GM21528 (cell line): Measurements from ENCODE around the gene TCL1A.
"Not testable (repeated sequence)": the region's sequence is repeated elsewhere in the genome, so short reads cannot be mapped to it uniquely, and the experiment has no call there.

ENCODE experiments used
- ATAC-seq: cut with Tn5 transposase; IDR thresholded peaks from one replicate; pipeline ENCODE4 v1.9.1; 2021; ENCODE audit warnings: mild to moderate bottlenecking, moderate library complexity; ENCODE audit not compliant: unreplicated experiment, low FRiP score

Gene TCL1A, protein sequence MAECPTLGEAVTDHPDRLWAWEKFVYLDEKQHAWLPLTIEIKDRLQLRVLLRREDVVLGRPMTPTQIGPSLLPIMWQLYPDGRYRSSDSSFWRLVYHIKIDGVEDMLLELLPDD

DNA sequence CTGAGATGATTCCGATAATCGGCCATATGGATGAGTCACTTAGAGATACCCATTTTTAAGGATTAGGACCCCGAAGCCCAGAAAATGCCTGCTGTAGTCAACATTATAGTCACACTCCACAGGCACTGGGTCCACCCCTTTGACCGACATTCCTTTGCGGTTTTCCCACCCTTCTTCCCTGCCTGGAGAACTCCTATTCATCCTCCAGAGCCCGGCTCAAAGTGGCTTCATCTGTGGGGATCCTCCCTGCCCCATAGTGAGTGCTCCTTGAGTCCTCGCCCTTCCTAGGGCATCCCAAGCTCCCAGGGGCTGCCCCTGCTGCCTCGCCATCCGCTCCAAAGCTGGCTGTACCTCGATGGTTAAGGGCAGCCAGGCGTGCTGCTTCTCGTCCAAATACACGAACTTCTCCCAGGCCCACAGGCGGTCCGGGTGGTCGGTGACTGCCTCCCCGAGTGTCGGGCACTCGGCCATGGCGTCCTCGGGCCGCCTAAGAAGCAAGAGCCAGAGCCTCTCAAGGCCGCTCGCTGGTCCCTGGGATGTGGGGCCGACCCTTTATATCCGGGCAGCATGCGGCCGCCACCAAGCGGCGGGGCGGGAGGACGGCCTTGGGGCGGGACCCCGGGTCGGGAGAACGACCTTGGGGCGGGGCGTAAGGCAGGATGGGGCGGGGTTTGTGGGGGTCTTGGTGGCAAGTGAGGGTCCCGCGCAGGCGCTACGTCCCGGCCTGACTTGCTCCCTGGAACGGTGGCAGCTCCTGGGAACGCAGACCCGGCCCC lies at the start of gene TCL1A:
TCL1A (minus strand) TSS at position 530 of the 776 bp plus-strand sequence; CDS start at position 471, 59 bp downstream.
- peak; percentile 78 for ATAC-seq

DNA sequence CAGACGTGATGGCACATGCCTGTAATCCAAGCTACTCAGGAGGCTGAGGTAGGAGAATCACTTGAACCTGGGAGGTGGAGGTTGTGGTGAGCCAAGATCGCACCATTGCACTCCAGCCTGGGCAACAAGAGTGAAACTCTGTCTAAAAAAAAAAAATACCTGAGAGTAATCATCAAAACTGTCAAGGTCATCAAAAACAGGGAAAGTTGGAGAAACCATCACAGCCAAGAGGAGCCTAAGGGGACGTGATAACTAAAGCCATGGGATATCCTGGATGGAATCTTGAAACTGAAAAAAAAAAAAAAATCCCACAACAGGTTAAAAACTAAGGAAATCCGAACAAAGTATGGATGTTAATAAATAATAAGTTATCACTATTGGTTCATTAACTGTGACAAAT lies 49.1 kb upstream of the TCL1A start:
- not testable (repeated sequence) for ATAC-seq

DNA sequence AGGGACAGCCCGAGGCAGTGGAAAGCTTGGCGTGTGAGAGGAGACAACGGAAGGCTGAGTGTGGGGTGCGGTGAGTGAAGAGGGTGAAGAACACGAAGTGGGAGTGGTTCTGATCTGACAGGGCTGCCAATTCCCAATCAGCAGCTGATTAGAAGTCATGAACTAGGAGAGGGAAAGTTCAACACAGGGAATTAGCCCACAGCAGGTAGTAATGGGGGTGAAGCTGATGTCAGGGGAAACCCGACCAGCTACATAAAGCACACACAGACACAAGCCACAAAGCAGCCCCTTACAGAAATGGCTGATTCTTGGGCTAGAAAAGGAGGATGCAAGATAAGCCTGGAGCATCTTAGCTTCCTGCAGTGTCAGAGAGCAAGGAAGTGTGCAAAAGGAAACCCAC lies 47.5 kb upstream of the TCL1A start:
- no peak for ATAC-seq

DNA sequence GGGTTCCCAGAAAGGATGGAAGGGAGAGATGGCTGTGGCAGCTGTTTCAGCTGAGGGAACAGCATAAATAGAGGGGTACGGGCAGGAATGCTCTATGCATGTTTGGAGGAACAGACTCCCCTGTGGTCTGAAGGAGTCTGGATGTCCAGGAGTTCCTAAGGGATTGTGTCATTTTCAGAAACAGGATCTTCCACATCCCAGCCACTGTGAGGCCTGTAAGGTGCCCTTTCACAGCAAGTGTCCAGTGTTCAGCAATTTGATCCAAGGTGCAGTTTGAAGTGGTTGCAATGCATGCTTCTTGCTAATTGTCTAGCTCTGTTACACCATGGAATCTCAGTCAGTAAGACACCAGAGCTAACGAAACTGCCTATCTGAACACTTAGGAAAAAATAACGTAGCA lies 46.7 kb upstream of the TCL1A start:
- ATAC-seq: no peak

DNA sequence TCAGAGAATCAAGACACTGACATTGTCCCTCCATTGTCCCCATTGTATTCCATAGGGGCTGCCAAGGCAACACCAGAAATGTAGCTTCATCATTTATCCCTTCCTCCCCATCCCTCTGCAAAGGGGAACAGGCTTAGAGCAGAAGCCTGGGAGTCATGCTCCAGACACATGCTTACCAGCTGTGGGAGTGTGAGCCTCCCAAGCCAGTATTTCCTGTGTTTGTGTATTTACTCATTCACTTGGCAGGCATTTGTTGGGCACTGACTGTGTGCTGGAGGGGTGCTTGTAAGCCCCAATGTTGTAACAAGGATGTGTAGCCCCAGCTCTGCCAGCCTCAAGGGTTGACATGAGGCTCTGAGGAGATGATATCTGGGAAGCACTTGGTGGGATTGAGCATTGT lies 46.0 kb upstream of the TCL1A start:
- ATAC-seq: no peak

DNA sequence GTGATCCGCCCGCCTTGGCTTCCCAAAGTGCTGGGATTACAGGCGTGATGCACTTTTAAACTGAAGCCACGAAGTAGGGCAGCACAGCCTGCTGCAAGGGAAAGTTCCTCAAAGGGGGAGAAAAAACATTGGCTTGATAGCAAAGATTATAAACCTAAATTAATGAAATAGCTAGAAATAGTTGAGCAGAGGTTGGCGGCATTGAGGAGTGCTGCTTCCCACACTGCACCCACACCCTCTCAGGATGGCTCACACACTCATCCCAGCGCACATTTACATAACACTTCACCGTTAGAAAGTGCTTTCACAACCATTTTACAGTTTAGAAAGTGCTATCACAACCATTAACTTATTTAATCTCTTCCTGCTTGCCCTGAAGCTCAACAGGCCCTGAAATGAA lies 44.4 kb upstream of the TCL1A start:
- no peak for ATAC-seq

DNA sequence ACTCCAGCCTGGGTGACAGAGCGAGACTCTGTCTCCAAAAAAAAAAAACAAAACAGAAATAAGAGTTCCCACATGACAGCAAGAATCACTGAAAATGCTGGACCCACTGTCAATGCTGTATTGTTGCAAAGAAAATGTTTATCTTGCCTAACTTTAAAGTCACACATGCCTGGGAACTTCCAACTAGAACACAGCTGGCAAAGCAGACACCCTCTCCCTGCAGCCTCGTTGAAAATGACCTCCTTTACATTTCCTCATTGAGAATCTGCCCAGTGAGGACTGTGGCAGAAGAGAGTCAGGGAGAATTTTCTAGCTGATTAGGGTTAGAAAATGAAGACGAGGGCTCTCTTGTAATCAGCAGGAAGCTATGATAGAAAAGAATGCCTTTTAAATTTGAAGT lies 42.8 kb upstream of the TCL1A start:
- no peak for ATAC-seq

DNA sequence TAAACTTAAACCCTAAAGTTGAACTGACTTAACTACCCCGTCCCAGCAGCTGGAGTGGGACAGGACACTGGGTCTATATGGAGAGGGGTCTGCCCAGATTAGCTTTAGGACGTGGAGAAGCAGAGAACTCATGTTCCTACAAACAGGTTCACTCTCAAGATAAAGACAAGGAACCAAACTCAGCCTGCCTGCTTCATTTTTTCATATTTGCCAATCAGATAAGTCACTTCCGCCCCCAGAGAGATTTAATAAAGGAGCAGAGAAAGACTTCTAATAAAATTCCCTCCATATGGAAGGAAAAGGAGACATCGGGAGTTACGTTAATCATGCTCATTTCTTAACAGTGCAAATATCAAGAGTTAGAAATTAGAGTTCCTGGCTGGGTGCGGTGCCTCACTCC lies 42.2 kb upstream of the TCL1A start:
- no peak for ATAC-seq

DNA sequence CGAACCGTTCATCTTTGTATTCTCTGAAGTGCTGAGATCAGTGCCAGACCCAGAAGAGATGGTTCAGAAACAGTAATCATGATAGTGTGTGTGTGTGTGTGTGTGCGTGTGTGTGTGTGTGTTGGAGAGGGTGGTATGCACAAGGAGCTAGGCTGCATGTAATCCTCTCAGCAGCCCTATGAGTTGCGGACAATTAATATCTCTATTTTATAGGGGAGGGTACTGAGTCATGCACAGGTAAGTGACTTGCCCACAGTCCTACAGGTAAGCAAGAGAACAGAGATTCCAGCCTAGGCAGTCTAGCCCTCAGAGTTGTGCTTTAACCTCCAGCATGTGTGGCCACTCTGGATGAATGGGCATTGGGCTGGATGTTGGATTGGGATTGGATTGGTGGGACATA lies 27.9 kb upstream of the TCL1A start:
- ATAC-seq: no peak

DNA sequence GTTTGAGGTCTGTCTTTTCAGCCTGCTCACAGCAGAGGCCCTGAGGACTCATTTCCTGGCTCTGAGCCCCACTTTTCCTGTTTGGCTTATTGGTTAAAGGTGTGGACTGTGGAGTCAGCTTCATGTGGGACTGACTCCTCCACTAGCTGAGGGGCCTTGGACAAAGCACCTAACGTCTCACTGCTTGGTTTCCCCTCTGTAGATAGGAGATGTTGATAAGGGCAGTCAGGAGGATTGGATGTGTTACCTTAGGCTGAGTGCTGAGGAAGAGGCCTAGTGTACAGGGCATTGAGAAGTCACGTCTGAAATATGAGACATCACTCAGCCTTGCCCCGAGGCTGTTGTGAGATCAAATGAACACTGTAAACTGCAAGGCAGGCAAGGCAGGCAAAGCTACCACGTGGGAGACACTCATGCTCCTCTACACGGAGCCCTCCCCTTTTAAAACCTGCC lies 27.1 kb upstream of the TCL1A start:
- ATAC-seq: no peak

DNA sequence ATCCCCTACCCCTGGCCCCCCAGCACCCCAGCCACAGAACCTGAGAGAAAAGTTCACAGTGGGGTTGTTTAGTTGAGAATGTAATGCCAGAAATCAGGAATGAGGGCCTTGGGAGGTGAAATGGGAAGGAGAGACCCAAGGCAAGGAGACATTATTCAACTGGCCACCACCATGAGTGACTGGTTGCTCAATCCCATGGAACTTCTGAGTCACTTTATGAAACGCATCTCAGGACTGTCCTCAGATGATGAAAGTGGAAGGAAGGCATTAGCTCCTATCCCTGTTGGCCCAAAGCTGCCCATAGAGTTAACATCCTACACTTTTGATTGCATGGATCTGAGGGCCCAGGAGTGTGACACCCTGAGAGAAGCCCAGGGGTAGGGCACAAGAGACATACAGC lies 25.4 kb upstream of the TCL1A start:
- ATAC-seq: no peak

DNA sequence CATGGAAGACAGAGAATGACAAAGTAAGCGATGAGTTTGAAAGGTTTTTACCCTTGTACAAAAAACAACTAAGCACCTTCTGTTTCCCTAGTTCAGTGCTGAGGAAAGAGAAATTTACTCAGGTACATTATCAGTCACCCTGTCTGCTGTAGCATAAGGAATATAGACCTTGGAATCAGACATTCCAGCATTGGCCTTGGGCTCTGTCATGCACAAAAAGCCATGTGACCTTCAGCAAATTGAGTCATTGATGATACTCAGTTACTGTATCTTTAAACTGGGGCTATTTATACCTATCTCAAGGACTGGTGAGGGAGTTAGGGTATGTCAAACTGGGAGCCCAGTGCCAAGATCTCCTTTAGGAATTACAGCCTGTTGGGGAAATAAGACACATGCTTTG lies 19.3 kb upstream of the TCL1A start:
- ATAC-seq: no peak

DNA sequence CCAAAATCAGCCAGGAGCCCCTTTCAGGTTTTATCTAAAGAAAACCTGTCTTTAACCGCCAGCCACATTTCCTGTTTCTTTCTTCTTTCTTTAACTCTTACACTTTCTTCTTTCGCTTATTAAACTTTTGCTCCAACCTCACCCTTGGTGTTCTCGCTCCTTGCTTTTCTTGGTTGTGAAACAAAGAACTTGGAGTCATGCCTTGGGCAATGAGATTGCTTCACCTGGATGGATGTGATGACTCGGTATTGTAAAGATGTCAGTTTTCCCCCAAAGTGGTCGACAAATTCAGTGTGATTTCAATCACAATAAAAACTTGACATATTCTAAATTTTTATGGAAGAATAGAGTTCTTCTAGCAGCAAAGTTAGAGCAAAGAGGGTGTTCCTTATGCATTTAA lies 16.2 kb upstream of the TCL1A start:
- ATAC-seq: no peak

DNA sequence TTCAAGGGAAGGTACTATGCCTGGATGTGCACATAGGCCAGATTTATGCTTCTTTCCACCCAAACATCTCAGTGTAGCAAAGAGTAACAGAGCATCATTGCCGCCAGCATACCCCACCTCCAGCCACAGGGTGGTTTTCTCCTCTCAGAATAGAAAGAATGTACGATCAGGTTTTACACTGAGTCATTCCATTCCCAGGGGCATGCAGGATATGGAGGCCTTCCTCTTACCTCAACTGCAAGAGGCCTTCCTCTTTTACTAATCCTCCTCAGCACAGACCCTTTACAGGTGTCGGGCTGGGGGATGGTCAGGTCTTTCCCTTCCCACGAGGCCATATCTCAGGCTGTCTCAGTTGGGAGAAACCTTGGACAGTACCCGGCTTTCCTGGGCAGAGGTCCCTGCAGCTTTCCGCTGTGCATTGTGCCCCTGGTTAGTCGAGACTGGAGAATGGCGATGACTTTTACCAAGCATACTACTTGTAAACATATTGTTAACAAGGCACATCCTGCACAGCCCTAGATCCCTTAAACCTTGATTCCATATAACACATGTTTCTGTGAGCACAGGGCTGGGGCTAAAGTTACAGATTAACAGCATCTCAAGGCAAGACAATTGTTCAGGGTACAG lies 15.6 kb upstream of the TCL1A start:
- ATAC-seq: not testable (repeated sequence)

DNA sequence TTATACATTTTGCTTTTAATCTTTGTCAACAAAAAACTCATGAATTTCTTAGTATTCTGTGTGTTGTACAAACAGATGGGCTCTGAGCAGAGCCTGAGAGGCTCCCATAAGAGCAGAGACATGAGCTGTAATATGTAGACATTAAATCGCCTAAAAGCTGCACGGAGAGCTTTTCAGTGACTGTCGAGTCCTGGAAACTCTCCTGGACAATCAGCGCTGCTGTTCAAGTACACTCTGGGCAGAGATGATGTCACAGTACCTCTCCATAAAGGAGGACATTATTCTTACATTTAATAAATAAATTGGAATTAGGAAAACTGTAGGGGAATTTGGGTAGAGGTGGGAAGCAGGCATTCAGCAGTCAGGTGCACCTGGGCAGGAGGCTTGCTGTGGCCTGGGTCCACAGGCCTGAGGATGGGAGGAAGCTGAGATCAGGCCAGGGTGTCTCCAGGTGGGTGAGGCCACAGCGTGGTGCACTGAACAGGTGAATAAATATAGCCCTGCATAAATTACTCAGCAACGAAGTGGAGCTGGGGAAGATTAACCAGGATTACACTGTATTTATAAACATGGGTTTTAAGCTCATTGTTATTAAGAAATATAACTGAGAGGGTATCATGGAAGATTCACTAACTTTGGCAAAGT lies 13.3 kb upstream of the TCL1A start:
- ATAC-seq: no peak

DNA sequence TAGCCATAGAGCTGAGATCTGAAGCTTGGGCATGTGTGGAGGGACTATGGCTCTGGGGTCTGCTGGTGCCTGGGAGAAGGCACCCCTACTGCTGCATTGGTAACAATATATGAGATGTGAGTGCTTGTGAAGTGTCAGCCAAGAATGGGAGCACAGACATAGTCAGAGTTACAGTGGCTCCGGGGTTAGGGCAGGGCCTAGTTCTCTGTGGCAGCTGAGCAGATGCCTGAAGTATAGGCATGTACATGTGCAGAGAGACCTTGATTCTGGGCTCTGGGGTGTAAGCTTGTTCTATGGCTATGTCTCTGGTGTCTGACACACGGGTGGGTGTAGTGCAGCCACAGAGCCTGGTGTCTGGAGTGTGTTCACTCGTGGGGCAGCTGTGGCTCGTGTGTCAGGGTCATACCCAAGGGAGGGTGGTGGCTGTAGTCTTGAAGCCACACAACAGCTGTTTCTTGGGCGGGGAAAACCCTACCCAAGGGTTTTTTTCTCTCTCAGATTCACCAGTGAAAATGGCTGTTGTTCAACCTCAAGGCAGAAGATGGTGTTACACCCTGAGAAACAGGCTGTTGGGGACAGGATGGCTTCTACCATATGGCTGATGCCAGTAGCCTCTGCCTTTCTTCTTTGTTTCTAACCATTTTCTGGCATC lies 11.9 kb upstream of the TCL1A start:
- ATAC-seq: peak; percentile 87

DNA sequence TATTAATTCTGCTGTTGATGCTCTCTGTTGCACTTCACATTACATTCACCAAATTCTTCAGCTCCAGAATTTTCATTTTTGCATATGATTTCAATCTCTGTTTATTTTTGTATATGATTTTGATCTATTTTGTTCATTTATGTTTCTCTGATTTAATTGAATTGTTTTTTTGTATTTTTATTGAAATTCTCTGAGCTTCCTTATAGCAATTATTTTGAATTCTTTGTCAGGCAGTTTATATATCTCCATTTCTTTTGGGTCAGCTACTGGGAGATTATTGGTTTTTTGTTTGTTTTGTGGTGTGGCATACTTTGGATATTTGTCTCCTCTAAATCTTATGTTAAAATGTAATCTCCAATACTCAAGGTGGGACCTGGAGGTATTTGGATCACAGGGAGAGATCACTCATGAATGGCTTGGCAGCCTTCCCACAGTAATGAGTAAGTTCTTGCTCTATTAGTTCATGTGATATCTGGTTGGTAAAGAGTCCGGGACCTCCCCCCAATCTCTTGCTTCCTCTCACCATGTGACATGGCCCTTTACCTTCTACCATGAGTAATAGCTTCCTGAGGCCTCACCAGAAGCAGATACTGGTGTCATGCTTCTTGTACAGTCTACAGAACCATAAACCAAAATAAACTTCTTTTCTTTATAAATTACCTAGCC lies 8.7 kb upstream of the TCL1A start:
- ATAC-seq: no peak

DNA sequence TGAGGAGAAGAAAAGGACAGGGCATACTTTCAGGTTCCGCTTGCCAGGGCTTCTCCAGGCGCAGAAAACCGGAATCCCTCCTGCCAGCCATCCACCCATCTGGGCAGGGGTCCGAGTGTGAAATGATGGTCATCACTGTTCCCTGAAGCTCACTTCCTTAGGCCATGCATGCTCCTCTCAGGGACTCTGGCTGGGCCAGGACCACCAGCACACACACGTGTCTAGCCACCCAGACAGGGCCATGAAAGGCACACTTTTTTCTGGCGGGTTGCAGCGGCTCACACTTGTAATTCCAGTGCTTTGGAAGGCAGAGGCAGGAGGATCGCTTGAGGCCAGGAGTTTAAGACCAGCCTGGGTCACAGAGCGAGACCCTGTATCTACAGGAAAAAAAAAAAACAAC lies 1.5 kb downstream of the TCL1A start:
- no peak for ATAC-seq

DNA sequence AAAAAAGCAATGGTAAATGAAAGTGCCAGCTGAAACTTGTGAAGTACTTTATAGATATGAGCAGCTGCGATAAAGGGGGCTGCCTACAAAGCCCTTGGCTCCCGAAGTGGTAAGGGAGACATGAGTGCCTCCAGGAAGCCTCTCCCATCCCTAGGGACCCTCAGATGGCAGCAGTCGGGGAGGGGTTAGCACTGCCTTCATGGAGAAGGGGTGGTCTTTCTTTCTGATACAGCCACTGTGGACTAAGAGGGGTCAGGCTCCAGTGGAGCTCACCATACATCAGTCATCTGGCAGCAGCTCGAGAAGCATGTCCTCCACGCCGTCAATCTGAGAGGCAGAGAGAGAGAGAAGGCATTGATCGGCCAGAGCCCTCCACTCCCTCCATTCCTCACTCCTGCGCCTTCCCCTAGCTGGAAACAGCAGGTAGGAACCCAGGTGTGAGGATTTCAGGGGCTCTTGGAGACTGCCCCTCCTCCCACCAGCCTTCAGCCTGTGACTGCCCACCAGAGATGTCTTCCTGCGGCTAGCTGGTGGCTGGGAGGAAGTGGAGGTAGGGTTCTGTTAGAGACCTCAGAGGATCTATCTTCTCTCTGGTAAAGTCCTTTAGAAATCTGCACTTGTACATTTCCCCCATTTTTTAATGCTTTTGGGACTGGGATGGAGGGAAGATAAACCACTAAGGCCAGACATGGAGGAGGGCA lies 2.3 kb downstream of the TCL1A start:
- ATAC-seq: no peak

DNA sequence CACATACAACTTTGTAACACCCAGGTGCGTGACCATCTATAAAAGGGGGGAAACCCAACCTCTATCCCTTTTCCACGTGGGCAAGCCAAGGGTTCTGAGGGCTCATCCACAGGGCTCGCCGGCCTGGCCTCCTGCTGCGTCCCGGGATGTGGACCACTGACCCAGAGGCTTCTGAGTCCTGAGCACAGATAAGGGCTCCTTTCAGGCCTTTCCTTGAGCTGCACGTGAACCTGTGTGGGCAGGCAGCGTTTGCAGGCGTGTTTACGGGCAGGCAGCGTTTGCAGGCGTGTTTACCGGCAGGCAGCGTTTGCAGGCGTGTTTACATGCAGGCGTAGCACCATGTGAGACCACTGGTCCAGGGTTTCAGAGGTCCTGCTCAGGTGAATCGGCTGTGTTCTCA lies 3.8 kb downstream of the TCL1A start:
- no peak for ATAC-seq
